ENCODE measurements around the gene OR6K2. TPM values are rescaled to one million over a fixed set of nuclear protein-coding genes. Genes with fewer than 3 reads are reported as not detected.

OR6K2 gene, protein sequence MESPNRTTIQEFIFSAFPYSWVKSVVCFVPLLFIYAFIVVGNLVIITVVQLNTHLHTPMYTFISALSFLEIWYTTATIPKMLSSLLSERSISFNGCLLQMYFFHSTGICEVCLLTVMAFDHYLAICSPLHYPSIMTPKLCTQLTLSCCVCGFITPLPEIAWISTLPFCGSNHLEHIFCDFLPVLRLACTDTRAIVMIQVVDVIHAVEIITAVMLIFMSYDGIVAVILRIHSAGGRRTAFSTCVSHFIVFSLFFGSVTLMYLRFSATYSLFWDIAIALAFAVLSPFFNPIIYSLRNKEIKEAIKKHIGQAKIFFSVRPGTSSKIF
- total RNA-seq = not detected

GRCh38 chr1:158700552-158700951 lies at the start of gene OR6K2:
Gene OR6K2, minus strand, starts transcription at chr1:158700652. Its CDS starts 0 bp downstream, at chr1:158700652.

GRCh38 chr1:158720620-158721019 lies 20.2 kb upstream of the OR6K2 start, which contains the start of gene OR6K3:
Gene OR6K3, minus strand, starts transcription at chr1:158720720. Its CDS starts 2,605 bp downstream, at chr1:158718115.

GRCh38 chr1:158686111-158687009 lies 14.1 kb downstream of the OR6K2 start, which contains the start of gene SPTA1:
Gene SPTA1, minus strand, starts transcription at chr1:158686715. Its CDS starts 198 bp downstream, at chr1:158686517.

Other genes with a start within 250 kb of the OR6K2 start
- not detected for gene OR10K1, start 238.8 kb downstream of the OR6K2 start, total RNA-seq
- gene OR10R2, start 228.4 kb downstream of the OR6K2 start, total RNA-seq = not detected
- not detected for gene OR6Y1, start 146.2 kb downstream of the OR6K2 start, total RNA-seq
- not detected for gene OR6P1, start 130.1 kb downstream of the OR6K2 start, total RNA-seq
- not detected for gene OR10X1, start 120.8 kb downstream of the OR6K2 start, total RNA-seq
- gene OR10Z1, start 95.4 kb downstream of the OR6K2 start, total RNA-seq = not detected
- gene SPTA1, start 13.9 kb downstream of the OR6K2 start, total RNA-seq = not detected
- not detected for gene OR6K3, start 20.1 kb upstream of the OR6K2 start, total RNA-seq
- not detected for gene OR6K6, start 54.1 kb upstream of the OR6K2 start, total RNA-seq
- not detected for gene OR6N1, start 71.5 kb upstream of the OR6K2 start, total RNA-seq
- gene OR6N2, start 80.6 kb upstream of the OR6K2 start, total RNA-seq = not detected
- not detected for gene MNDA, start 130.7 kb upstream of the OR6K2 start, total RNA-seq
- gene PYHIN1, start 230.9 kb upstream of the OR6K2 start, total RNA-seq = 10 to 100 TPM; 22.1 to 22.9 TPM

Data from activated naive CD4-positive, alpha-beta T cell treated with anti-CD3 and anti-CD28 coated beads, Interleukin-2, amount 10 ng/mL, durations not matched to agents 5 hours and 36 hours (primary cell).